Neural cell (in vitro differentiated cells): ENCODE results near the gene CCNK. TPM values are rescaled to one million over a fixed set of nuclear protein-coding genes. Genes with fewer than 3 reads are reported as not detected.

ENCODE experiments used
- H2AFZ ChIP-seq: fragments of 200-600, 300-800 bp; sonication (generic), shearing (Covaris generic); 2 replicates; pipeline ENCODE4 v1.6.0; 2014; ENCODE audit warnings: low read depth, mild to moderate bottlenecking, antibody characterized with exemption, low read length, moderate library complexity
- H3F3A ChIP-seq: fragments of 200-600 bp; shearing (Covaris generic); 2 replicates; pipeline ENCODE4 v1.6.1; 2016; ENCODE audit warnings: mild to moderate bottlenecking, moderate library complexity, mixed read lengths, antibody characterized with exemption, low read length; ENCODE audit not compliant: insufficient read depth, poor library complexity, severe bottlenecking
- H3K27ac ChIP-seq: fragments of 200-600, 300-800 bp; sonication (generic), shearing (Covaris generic); 2 replicates; pipeline ENCODE4 v1.5.1; 2014; ENCODE audit warnings: mild to moderate bottlenecking, low read length, moderate library complexity
- H3K27me3 ChIP-seq: fragments of 300-800, 200-600 bp; sonication (generic), shearing (Covaris generic); 2 replicates; pipeline ENCODE4 v1.6.0; 2014; ENCODE audit warnings: mild to moderate bottlenecking, low read depth, low read length, moderate library complexity; ENCODE audit not compliant: insufficient read depth
- H3K36me3 ChIP-seq: fragments of 300-800, 200-600 bp; sonication (generic), shearing (Covaris generic); 2 replicates; pipeline ENCODE4 v1.5.1; 2014; ENCODE audit warnings: mild to moderate bottlenecking, antibody characterized with exemption, low read length, moderate library complexity; ENCODE audit not compliant: insufficient read depth
- H3K4me2 ChIP-seq: fragments of 300-800, 200-600 bp; sonication (generic), shearing (Covaris generic); 2 replicates; pipeline ENCODE4 v1.6.0; 2014; ENCODE audit warnings: mild to moderate bottlenecking, low read length
- H3K4me3 ChIP-seq: fragments of 300-800, 200-600 bp; sonication (generic), shearing (Covaris generic); 2 replicates; pipeline ENCODE4 v1.5.1; 2014; ENCODE audit warnings: mild to moderate bottlenecking, low read length, moderate library complexity
- H3K79me2 ChIP-seq: fragments of 200-600 bp; shearing (Covaris generic); replicated peaks from 2 replicates; pipeline ENCODE4 v1.6.0; 2014; ENCODE audit warnings: mild to moderate bottlenecking, low read length, moderate library complexity; ENCODE audit not compliant: insufficient read depth
- H3K9ac ChIP-seq: fragments of 300-800, 200-600 bp; sonication (generic), shearing (Covaris generic); 2 replicates; pipeline ENCODE4 v1.6.1; 2016; ENCODE audit warnings: mild to moderate bottlenecking, low read length, mixed read lengths
- H3K9me2 ChIP-seq: fragments of 200-600 bp; shearing (Covaris generic); 2 replicates; pipeline ENCODE4 v1.6.1; 2016; ENCODE audit warnings: mild to moderate bottlenecking, low read length, mixed read lengths; ENCODE audit not compliant: insufficient read depth
- H3K9me3 ChIP-seq: fragments of 200-600, 300-800 bp; sonication (generic), shearing (Covaris generic); 2 replicates; pipeline ENCODE4 v1.6.1; 2016; ENCODE audit warnings: mild to moderate bottlenecking, mixed run types, low read length, moderate library complexity, mixed read lengths
- H4K20me1 ChIP-seq: fragments of 200-600 bp; shearing (Covaris generic); 2 replicates; pipeline ENCODE4 v1.6.1; 2016; ENCODE audit warnings: mild to moderate bottlenecking, mixed run types; ENCODE audit not compliant: insufficient read depth
- EP300 ChIP-seq: fragments of 450-650 bp; conservative IDR thresholded peaks from 2 replicates; pipeline ENCODE4 v1.6.1; 2014; ENCODE audit warnings: antibody characterized with exemption, mild to moderate bottlenecking, moderate library complexity; ENCODE audit not compliant: poor library complexity, severe bottlenecking
- EZH2 ChIP-seq: fragments of 200-600, 300-800 bp; shearing (Covaris generic), sonication (generic); IDR thresholded peaks from 2 replicates; pipeline ENCODE4 v1.6.1; 2014; ENCODE audit warnings: antibody characterized with exemption, low read length, borderline replicate concordance, mild to moderate bottlenecking; ENCODE audit not compliant: insufficient read depth, poor library complexity, severe bottlenecking
- RAD21 ChIP-seq: fragments of 450-650 bp; conservative IDR thresholded peaks from 2 replicates; pipeline ENCODE4 v1.6.1; 2014; ENCODE audit warnings: antibody characterized with exemption, mild to moderate bottlenecking, moderate library complexity
- polyA plus RNA-seq: library from polyadenylated mRNA; depleted of rRNA; stranded (reverse); fragments of >200 nt; gene quantifications from 2 replicates; pipeline ENCODE4 v1.2.3, GENCODE V29; 2014
- TF ChIP-seq, protein P1 (sequence below): IDR thresholded peaks from 2 replicates; pipeline ENCODE4 v1.6.1; 2012; ENCODE audit warnings: borderline replicate concordance

Gene CCNK
- polyA plus RNA-seq, 1 donor from 2014 or later, result 11.2 TPM

GRCh38 chr14:99527427-99528076 lies 46.3 kb downstream of the CCNK start:
- Histone ChIP-seq H3F3A (no peaks in the 10 kb centered on the region), H3K27ac (no peak overlapping the region), H3K4me2 (no peak overlapping the region), H3K79me2 (no peaks in the 10 kb centered on the region), H2AFZ (no peak overlapping the region), H4K20me1 (no peaks in the 10 kb centered on the region), H3K9me2 (no peaks in the 10 kb centered on the region), H3K9me3 (no peaks in the 10 kb centered on the region), H3K9ac (no peak overlapping the region), H3K36me3 (no peaks in the 10 kb centered on the region), H3K27me3 (no peaks in the 10 kb centered on the region), H3K4me3 (no peak overlapping the region)
- TF ChIP-seq EP300 (no peak), EZH2 (no peak)

GRCh38 chr14:99529899-99530298 lies 48.7 kb downstream of the CCNK start:
- Histone ChIP-seq H3K9me3 (no peaks in the 10 kb centered on the region), H4K20me1 (no peaks in the 10 kb centered on the region), H3K9me2 (no peaks in the 10 kb centered on the region), H3K4me3 (no peak overlapping the region), H3K79me2 (no peaks in the 10 kb centered on the region), H3K27ac (no peak overlapping the region), H3K27me3 (no peaks in the 10 kb centered on the region), H3F3A (no peaks in the 10 kb centered on the region), H3K9ac (no peak overlapping the region), H2AFZ (no peak overlapping the region), H3K4me2 (no peak overlapping the region), H3K36me3 (no peaks in the 10 kb centered on the region)
- TF ChIP-seq, protein P1, sequence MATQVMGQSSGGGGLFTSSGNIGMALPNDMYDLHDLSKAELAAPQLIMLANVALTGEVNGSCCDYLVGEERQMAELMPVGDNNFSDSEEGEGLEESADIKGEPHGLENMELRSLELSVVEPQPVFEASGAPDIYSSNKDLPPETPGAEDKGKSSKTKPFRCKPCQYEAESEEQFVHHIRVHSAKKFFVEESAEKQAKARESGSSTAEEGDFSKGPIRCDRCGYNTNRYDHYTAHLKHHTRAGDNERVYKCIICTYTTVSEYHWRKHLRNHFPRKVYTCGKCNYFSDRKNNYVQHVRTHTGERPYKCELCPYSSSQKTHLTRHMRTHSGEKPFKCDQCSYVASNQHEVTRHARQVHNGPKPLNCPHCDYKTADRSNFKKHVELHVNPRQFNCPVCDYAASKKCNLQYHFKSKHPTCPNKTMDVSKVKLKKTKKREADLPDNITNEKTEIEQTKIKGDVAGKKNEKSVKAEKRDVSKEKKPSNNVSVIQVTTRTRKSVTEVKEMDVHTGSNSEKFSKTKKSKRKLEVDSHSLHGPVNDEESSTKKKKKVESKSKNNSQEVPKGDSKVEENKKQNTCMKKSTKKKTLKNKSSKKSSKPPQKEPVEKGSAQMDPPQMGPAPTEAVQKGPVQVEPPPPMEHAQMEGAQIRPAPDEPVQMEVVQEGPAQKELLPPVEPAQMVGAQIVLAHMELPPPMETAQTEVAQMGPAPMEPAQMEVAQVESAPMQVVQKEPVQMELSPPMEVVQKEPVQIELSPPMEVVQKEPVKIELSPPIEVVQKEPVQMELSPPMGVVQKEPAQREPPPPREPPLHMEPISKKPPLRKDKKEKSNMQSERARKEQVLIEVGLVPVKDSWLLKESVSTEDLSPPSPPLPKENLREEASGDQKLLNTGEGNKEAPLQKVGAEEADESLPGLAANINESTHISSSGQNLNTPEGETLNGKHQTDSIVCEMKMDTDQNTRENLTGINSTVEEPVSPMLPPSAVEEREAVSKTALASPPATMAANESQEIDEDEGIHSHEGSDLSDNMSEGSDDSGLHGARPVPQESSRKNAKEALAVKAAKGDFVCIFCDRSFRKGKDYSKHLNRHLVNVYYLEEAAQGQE, result no peak
- TF ChIP-seq RAD21, result no peak

- Histone ChIP-seq H3K27ac (no peak overlapping the region), H3F3A (no peaks in the 10 kb centered on the region), H2AFZ (no peak overlapping the region), H3K4me2 (no peak overlapping the region), H3K4me3 (no peak overlapping the region), H3K27me3 (no peaks in the 10 kb centered on the region), H4K20me1 (no peaks in the 10 kb centered on the region), H3K9me3 (no peaks in the 10 kb centered on the region), H3K36me3 (no peaks in the 10 kb centered on the region), H3K9ac (no peak overlapping the region), H3K79me2 (no peaks in the 10 kb centered on the region), H3K9me2 (no peaks in the 10 kb centered on the region)
- TF ChIP-seq RAD21, result no peak
- no peak for TF ChIP-seq EP300
Observed at GRCh38 chr14:99530407-99531155, 49.4 kb downstream of the CCNK start.
